ENCODE data around the gene B4GALT3.

Gene B4GALT3

GRCh38 chr1:161198194-161198896 is 21.0 kb upstream of the B4GALT3 start:
- ATAC-seq (ENCODE audit: low read depth) (no peak), DNase-seq (ENCODE audit: low spot score in 2 of 2) (no peak)
- Mint-ChIP-seq H3K4me1 (peaks cover 27% of the 10 kb centered on the region), H3K27ac (no peak overlapping the region), H3K4me3 (no peak overlapping the region), H3K36me3 (peaks cover 1% of the 10 kb centered on the region), H3K9me3 (no peaks in the 10 kb centered on the region), H3K27me3 (peaks cover 3% of the 10 kb centered on the region)

GRCh38 chr1:161197560-161198193 is 20.4 kb upstream of the B4GALT3 start:
- no peak overlapping the region for H3K27ac Mint-ChIP-seq
- H3K27me3 Mint-ChIP-seq = peaks cover 3% of the 10 kb centered on the region
- H3K4me3 Mint-ChIP-seq = no peak overlapping the region
- DNase-seq (ENCODE audit: low spot score in 2 of 2) (no peak), ATAC-seq (ENCODE audit: low read depth) (no peak)
- H3K4me1 Mint-ChIP-seq = peaks cover 28% of the 10 kb centered on the region
- peaks cover 1% of the 10 kb centered on the region for H3K36me3 Mint-ChIP-seq
- H3K9me3 Mint-ChIP-seq = no peaks in the 10 kb centered on the region

GRCh38 chr1:161196521-161197451 is 19.5 kb upstream of the B4GALT3 start:
- H3K27ac Mint-ChIP-seq = no peak overlapping the region
- H3K9me3 Mint-ChIP-seq = no peaks in the 10 kb centered on the region
- H3K4me1 Mint-ChIP-seq = peaks cover 37% of the 10 kb centered on the region
- H3K36me3 Mint-ChIP-seq = no peaks in the 10 kb centered on the region
- ATAC-seq (ENCODE audit: low read depth) (no peak), DNase-seq (ENCODE audit: low spot score in 2 of 2) (no peak)
- H3K27me3 Mint-ChIP-seq = peaks cover 3% of the 10 kb centered on the region
- no peak overlapping the region for H3K4me3 Mint-ChIP-seq

GRCh38 chr1:161196111-161196510 is 18.8 kb upstream of the B4GALT3 start:
- no peak overlapping the region for H3K4me3 Mint-ChIP-seq
- peaks cover 36% of the 10 kb centered on the region for H3K4me1 Mint-ChIP-seq
- no peaks in the 10 kb centered on the region for H3K9me3 Mint-ChIP-seq
- no peak overlapping the region for H3K27ac Mint-ChIP-seq
- no peaks in the 10 kb centered on the region for H3K36me3 Mint-ChIP-seq
- peaks cover 3% of the 10 kb centered on the region for H3K27me3 Mint-ChIP-seq
- no peak for ATAC-seq (ENCODE audit: low read depth)
- no peak for DNase-seq (ENCODE audit: low spot score in 2 of 2)

- peak; percentile 76 for ATAC-seq (ENCODE audit: low read depth)
- Mint-ChIP-seq H3K27ac (peak overlapping the region; percentile 24), H3K4me3 (no peak overlapping the region), H3K4me1 (peaks cover 32% of the 10 kb centered on the region), H3K36me3 (no peaks in the 10 kb centered on the region), H3K27me3 (peaks cover 1% of the 10 kb centered on the region), H3K9me3 (no peaks in the 10 kb centered on the region)
- DNase-seq (ENCODE audit: low spot score in 2 of 2) = no peak
These were observed 17.9 kb upstream of the B4GALT3 start for GRCh38 chr1:161195171-161195570.

GRCh38 chr1:161193561-161194235 is 16.4 kb upstream of the B4GALT3 start:
- no peaks in the 10 kb centered on the region for H3K36me3 Mint-ChIP-seq
- H3K4me3 Mint-ChIP-seq = no peak overlapping the region
- ATAC-seq (ENCODE audit: low read depth) = no peak
- no peaks in the 10 kb centered on the region for H3K9me3 Mint-ChIP-seq
- no peak overlapping the region for H3K27ac Mint-ChIP-seq
- no peak for DNase-seq (ENCODE audit: low spot score in 2 of 2)
- H3K27me3 Mint-ChIP-seq = no peaks in the 10 kb centered on the region
- peaks cover 35% of the 10 kb centered on the region for H3K4me1 Mint-ChIP-seq

GRCh38 chr1:161192476-161193465 is 15.5 kb upstream of the B4GALT3 start:
- peak overlapping the region; percentile 21 for H3K27ac Mint-ChIP-seq
- H3K36me3 Mint-ChIP-seq = no peaks in the 10 kb centered on the region
- ATAC-seq (ENCODE audit: low read depth) (peak; percentile 89), DNase-seq (ENCODE audit: low spot score in 2 of 2) (peak; percentile 62 to 65)
- no peak overlapping the region for H3K4me3 Mint-ChIP-seq
- peaks cover 38% of the 10 kb centered on the region for H3K4me1 Mint-ChIP-seq
- H3K9me3 Mint-ChIP-seq = no peaks in the 10 kb centered on the region
- no peaks in the 10 kb centered on the region for H3K27me3 Mint-ChIP-seq

GRCh38 chr1:161191971-161192370 is 14.7 kb upstream of the B4GALT3 start:
- no peak for ATAC-seq (ENCODE audit: low read depth)
- H3K9me3 Mint-ChIP-seq = no peaks in the 10 kb centered on the region
- H3K27me3 Mint-ChIP-seq = no peaks in the 10 kb centered on the region
- no peak overlapping the region for H3K4me3 Mint-ChIP-seq
- no peak for DNase-seq (ENCODE audit: low spot score in 2 of 2)
- no peaks in the 10 kb centered on the region for H3K36me3 Mint-ChIP-seq
- H3K27ac Mint-ChIP-seq = no peak overlapping the region
- H3K4me1 Mint-ChIP-seq = peaks cover 46% of the 10 kb centered on the region

GRCh38 chr1:161190962-161191521 is 13.7 kb upstream of the B4GALT3 start:
- H3K4me3 Mint-ChIP-seq = no peak overlapping the region
- DNase-seq (ENCODE audit: low spot score in 2 of 2) (no peak), ATAC-seq (ENCODE audit: low read depth) (no peak)
- H3K27me3 Mint-ChIP-seq = no peaks in the 10 kb centered on the region
- H3K4me1 Mint-ChIP-seq = peaks cover 50% of the 10 kb centered on the region
- H3K27ac Mint-ChIP-seq = no peak overlapping the region
- H3K36me3 Mint-ChIP-seq = no peaks in the 10 kb centered on the region
- H3K9me3 Mint-ChIP-seq = no peaks in the 10 kb centered on the region

- Mint-ChIP-seq H3K9me3 (no peaks in the 10 kb centered on the region), H3K27ac (peak overlapping the region; percentile 69), H3K4me3 (no peak overlapping the region), H3K4me1 (peaks cover 49% of the 10 kb centered on the region), H3K36me3 (no peaks in the 10 kb centered on the region), H3K27me3 (no peaks in the 10 kb centered on the region)
- DNase-seq (ENCODE audit: low spot score in 2 of 2) (no peak), ATAC-seq (ENCODE audit: low read depth) (no peak)
These were observed 11.7 kb upstream of the B4GALT3 start for GRCh38 chr1:161189036-161189435.

- ATAC-seq (ENCODE audit: low read depth) (no peak), DNase-seq (ENCODE audit: low spot score in 2 of 2) (no peak)
- no peaks in the 10 kb centered on the region for H3K9me3 Mint-ChIP-seq
- peaks cover 54% of the 10 kb centered on the region for H3K4me1 Mint-ChIP-seq
- no peaks in the 10 kb centered on the region for H3K36me3 Mint-ChIP-seq
- H3K27me3 Mint-ChIP-seq = no peaks in the 10 kb centered on the region
- peak overlapping the region; percentile 69 for H3K27ac Mint-ChIP-seq
- H3K4me3 Mint-ChIP-seq = peak overlapping the region; percentile 58
These were observed 11.1 kb upstream of the B4GALT3 start for GRCh38 chr1:161188381-161188780.

- H3K4me1 Mint-ChIP-seq = peaks cover 55% of the 10 kb centered on the region
- no peak for ATAC-seq (ENCODE audit: low read depth)
- no peaks in the 10 kb centered on the region for H3K27me3 Mint-ChIP-seq
- peak overlapping the region; percentile 6 for H3K4me3 Mint-ChIP-seq
- DNase-seq (ENCODE audit: low spot score in 2 of 2) = no peak
- no peaks in the 10 kb centered on the region for H3K9me3 Mint-ChIP-seq
- peak overlapping the region; percentile 87 for H3K27ac Mint-ChIP-seq
- H3K36me3 Mint-ChIP-seq = peaks cover 2% of the 10 kb centered on the region
These were observed 10.0 kb upstream of the B4GALT3 start for GRCh38 chr1:161187311-161187710.
